Mucosa of gallbladder (tissue), 1 donor: ENCODE measurements around the gene SUFU. TPM values are rescaled to one million over a fixed set of nuclear protein-coding genes. Genes with fewer than 3 reads are reported as not detected.
A peak's percentile ranks its signal among the peaks of the same experiment; 100 is the strongest.

ENCODE experiments used
- DNase-seq: peaks from one replicate; pipeline ENCODE4 v3.0.0-alpha.2; 2020; ENCODE audit warnings: low spot score
- total RNA-seq: library from RNA; stranded (reverse); gene quantifications from one replicate; pipeline ENCODE4 v1.2.1, GENCODE V29; 2021
- donor health status: DM: no; HTN: no; CAD: no.

Gene SUFU
- total RNA-seq, 1 donor from 2014 or later, result 18.3 TPM

DNA sequence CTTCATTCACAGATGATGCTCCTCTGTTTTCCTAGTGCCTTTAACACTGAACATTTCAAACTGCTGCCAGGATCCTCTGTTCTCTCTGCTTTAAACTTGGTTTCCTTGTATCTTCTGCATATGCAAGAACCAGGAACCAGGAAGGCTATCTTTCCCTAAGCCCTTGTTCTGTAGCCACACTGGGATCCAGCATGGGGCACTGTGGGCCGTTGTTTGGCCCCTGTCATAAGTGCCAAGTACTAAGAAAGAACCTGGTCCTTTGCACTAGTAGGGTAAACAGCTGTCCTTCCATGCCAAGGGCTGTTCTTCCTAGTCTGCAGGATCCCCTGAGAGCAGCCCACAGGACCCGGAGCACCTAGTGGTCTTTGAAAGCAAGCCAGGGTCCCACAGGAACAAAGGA lies 91.5 kb downstream of the SUFU start:
- no peak for DNase-seq

- no peak for DNase-seq
Measured at GRCh38 chr10:102595897-102596296, 92.1 kb downstream of the SUFU start.

GRCh38 chr10:102596506-102596971 lies 92.8 kb downstream of the SUFU start:
- peak; percentile 49 for DNase-seq

DNA sequence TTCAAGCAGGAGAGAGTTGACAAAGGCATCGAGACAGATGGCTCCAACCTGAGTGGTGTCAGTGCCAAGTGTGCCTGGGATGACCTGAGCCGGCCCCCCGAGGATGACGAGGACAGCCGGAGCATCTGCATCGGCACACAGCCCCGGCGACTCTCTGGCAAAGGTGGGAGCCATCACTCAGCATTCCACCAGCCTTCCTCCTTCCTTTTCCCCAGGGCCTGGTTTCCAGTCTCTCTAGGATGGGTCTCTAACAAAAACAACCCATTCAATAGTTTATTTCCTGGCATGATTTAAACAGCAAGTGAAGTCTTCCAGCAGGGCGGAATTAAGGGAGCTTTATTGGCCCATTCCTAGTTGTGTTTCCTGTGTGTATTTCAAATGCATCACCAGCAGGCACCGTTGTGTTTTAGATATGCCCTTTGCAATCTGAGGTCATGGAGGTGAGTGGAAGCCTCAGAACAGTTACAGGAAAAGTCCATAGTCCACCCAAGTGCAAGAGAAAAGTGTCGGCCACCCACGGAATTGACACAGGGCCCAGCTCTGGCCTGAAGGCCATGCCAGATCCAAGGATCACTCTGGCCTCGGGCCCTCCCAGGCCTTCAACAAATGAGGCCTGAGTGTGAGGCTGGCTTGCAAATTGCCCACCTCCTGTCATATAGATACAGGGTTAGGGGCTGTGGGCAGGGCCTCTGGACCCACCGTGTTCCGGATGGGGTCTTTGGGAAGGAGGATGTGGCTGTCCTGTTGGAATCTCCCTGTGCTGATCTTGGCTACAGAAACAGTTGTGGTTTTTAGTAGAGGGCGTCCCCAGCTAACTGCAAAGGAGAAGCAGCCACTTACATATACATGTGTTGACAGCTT lies 93.6 kb downstream of the SUFU start:
- no peak for DNase-seq

GRCh38 chr10:102598243-102598642 lies 94.5 kb downstream of the SUFU start:
- no peak for DNase-seq

DNA sequence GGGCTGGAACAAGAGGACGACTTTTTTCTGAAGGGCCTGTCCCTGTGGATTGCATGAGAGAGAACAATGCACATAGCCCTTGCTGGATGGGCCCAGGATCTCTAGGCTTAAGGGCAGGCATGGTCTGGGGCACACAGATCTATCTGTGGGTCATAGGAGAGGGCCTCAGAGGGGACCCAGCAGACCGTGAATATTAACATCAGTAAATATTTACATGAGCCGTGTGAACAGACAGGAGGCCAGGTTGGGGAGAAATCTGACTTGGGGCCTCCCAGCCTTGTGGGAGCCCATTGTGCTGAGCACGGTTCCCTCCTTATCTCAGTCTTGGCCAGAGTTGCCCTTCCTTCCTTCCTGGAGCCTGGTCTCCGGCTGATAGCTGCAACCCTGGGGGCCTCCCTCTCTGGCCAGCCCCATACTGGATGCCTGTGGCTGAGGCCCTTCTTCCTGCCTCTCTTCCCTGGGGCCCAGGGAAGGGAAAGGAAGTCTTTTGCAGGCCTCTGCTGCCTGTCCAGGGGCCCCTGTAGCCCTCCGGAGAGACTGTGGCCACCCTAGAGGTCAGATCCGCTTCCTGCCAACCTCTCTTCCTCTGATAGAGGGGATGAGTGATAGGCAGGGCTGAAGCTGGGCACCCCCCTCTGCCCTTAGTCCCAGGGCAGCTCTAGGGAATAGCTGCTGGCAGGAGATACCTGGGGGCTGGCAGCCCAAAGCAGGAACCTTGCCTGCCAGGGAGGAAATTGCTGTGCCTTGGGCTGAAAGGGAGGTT lies 96.0 kb downstream of the SUFU start:
- no peak for DNase-seq

DNA sequence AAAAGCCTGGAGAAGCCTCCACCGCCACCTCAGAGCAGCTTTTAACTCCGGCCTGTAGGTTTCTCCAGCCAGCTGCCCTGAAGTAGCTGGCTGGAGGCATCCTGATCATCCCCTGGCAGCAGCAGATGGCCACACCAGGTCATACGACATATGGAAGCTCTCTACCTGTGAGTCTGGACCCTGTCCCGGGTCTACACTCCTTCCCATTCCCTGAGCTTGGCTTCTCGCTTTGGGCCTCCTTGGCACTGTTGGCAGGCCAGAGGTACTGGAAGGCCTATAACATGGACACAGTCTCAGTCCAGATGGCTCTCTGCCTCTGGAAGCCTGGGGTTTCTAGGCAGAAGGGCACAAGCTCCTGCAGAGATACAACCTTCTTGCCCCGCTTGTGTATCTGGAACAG lies 97.0 kb downstream of the SUFU start:
- DNase-seq, result no peak

GRCh38 chr10:102601639-102602038 lies 97.9 kb downstream of the SUFU start:
- DNase-seq, result no peak

DNA sequence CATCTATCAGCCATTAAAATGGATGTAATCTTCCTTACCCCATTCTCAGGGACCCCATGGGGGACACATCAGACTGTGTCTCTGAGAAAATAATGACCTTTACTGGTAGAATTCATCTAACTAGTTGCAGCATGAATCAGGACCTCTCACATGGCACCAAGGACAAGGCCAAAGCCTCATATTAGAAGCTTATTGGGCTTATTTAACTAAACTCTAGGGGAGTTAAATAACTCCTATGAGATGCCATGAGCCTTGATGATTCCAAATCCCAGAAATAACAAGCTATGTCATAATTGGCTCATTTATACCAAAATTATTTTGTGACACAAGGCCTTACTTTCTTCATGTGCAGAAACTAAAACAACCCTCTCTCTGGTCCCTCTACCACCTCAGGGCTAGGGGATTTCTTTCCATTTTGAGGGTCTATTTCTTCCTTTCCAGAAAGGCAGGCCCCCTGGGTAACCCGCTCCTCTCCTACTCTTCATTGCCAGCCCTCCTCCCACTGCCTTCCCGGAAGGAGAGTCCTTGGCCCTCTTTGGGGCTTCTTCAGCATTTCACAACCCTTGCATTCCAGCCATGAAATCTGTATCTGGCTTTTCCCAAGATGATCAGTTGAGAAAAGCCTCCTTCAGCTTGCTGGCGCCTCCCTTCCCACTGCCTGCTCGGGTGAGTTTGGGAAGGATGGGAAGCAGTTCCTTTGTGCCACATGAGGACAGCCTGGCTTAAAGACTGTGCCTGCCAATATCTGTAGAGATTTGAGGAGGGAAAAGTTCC lies 98.7 kb downstream of the SUFU start:
- peak; percentile 43 for DNase-seq

GRCh38 chr10:102603946-102604345 lies 100.2 kb downstream of the SUFU start:
- no peak for DNase-seq

- no peak for DNase-seq
Measured at GRCh38 chr10:102604439-102604841, 100.7 kb downstream of the SUFU start.

- no peak for DNase-seq
Measured at GRCh38 chr10:102605712-102606111, 101.9 kb downstream of the SUFU start.

GRCh38 chr10:102608487-102608886 lies 104.7 kb downstream of the SUFU start:
- no peak for DNase-seq

- no peak for DNase-seq
Measured at GRCh38 chr10:102610441-102610887, 106.7 kb downstream of the SUFU start.

DNA sequence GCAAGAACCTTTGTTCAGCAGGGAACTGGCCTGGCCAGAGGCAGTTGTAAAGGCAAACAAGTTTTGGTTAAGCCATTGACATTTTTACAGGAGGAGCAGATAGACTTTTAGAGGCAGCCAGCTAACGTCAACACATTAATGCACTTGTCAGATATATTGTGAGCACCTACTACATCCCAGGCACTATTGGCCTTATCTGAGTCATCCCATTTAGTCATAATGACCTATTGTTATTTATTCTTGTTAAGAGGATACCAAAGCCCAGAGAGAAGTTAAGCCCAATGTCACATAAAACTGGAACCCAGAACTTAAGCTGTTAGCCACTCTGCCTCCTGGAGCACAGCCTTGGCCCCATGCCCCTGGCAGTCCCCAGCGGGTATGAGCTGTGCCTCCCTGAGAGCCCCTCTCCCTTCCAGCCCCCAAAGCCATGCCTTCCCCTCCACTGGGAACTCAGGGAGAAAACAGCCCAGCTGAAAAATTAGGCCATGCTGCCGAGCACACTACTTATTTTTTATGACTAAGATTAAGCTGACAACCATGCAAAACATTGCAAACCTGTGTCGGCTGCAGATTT lies 107.8 kb downstream of the SUFU start:
- DNase-seq, result no peak

DNA sequence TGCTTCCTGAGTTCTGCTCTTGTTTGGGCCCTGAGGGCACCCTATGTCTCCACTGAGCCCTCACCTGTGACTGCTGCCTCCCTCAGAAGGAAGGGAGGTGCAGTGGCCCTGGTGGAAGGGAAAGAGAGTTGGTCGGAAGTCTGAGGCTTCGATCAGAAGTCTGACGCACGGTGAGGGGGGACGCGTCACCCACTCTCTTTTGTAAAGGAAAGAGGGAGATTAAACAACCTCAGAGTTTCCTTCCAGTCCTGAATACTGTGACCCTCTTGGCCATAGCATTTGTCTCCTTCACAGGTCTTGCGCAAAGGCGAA lies 109.1 kb downstream of the SUFU start:
- no peak for DNase-seq

GRCh38 chr10:102613286-102613685 lies 109.5 kb downstream of the SUFU start:
- no peak for DNase-seq

DNA sequence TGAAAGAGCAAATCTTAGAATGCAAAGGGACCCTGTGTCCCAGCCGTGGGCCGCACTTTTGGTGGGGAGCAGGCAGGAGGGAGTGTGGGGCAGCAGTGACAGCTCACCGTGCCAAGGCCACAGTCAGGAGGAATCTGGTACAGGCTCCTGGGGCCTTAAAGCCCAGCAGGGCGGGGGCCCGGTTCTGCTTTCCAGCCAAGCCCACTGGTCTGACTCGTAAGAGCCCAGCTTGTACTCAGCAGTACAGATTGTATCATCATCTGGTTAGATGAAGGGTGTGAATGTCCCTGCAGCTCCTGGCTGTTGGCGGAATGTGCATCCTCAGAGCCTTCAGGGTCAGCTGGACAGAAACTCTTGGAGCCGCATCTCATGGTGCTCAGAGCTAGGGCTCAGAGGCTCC lies 110.0 kb downstream of the SUFU start:
- DNase-seq, result no peak

- DNase-seq, result no peak
Measured at GRCh38 chr10:102614888-102615287, 111.1 kb downstream of the SUFU start.

DNA sequence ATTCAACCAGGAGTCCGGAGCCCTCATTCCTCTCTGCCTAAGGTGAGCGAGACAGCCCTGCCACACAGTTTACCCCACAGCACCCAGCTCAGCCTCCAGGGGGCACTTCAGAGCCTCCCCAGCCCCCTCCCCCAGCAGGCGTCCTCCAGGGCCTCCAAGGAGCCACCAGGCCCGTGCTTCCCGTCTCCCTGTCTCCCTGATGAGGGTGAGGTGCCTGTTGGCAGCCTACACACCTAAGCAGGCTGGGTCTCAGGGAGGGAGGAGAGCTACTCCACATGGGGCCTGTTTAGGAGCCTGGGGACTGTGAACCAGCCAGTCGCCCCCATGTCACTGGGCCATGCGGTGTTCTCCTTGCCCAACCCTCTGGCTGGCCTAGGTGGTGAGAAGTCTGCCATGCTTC lies 111.6 kb downstream of the SUFU start:
- DNase-seq, result no peak

- DNase-seq, result peak; percentile 59
Measured at GRCh38 chr10:102616066-102616770, 112.4 kb downstream of the SUFU start.
